Pancreas (tissue), 10 donors: ENCODE measurements around the gene TOR4A. TPM values are rescaled to one million over a fixed set of nuclear protein-coding genes. Genes with fewer than 3 reads are reported as not detected.

Source experiments
- ATAC-seq, 4 donors: fragments of 200-7000 bp; cut with Tn5 transposase; one replicate each; pipeline versions ENCODE4 v1.8.0 to v1.9.1; 2020; ENCODE audit warnings: mild to moderate bottlenecking in 4 of 4, moderate library complexity in 4 of 4
- DNase-seq, 6 donors: peaks; one replicate each; pipeline ENCODE4 v3.0.0-alpha.2; 2020
- FAIRE-seq: peaks from 2 replicates; lab custom pipeline; 2012; peaks lifted over from hg19 to GRCh38; lab: Jason Lieb, UNC
- H3K27ac ChIP-seq, 4 donors: fragments of 200-600 bp; sonication (generic); 1 replicate in 3 of 4; 2 replicates in 1 of 4; pipeline versions ENCODE4 v1.5.0 to v1.8.0; 2020
- H3K27me3 ChIP-seq, 4 donors: fragments of 200-600 bp; one replicate each; pipeline ENCODE4 v1.8.0; 2021
- H3K36me3 ChIP-seq, 3 donors: fragments of 200-600 bp; sonication (generic) in 1 of 3; one replicate each; pipeline versions ENCODE4 v1.5.0 to v1.8.0; 2020 to 2021
- H3K4me1 ChIP-seq, 3 donors: fragments of 200-600 bp; one replicate each; pipeline ENCODE4 v1.8.0; 2021
- H3K4me3 ChIP-seq, 4 donors: fragments of 200-600 bp; sonication (generic) in 2 of 4; one replicate each; pipeline versions ENCODE4 v1.5.0 to v1.8.0; 2020 to 2021
- H3K9me3 ChIP-seq, 4 donors: fragments of 200-600 bp; one replicate each; pipeline ENCODE4 v1.8.0; 2021
- WGBS, 2 donors: extraction: QIAGEN DNeasy Blood & Tissue Kit; methylation state at CpG; one replicate each; pipeline ENCODE4 v1.1.7; 2013; 5-methylcytosine and 5-hydroxymethylcytosine counted together
- intact Hi-C, 3 donors: fragments of 100-400 bp; cut with DNase I; formaldehyde crosslinking; loops; one replicate each; pipeline versions ENCODE4 v1.11.1 to v1.14.2; 2022
- polyA plus RNA-seq, 2 donors: library from polyadenylated mRNA; stranded (reverse); fragments of 200-250 nt; gene quantifications; one replicate each; pipeline ENCODE4 v1.2.3, GENCODE V29; 2013
- total RNA-seq, 6 donors: library from RNA; stranded (reverse); fragmentation: NEBNext Ultra II Directional in 4 of 6; extraction: Animal tissue kit (Norgen Biotek cat#: 25700) in 4 of 6; gene quantifications; one replicate each; pipeline versions ENCODE4 v1.2.1 to v1.2.4, GENCODE V29; 2021 to 2023
- TF ChIP-seq, protein P1 (sequence below), 4 donors: fragments of 200-600 bp; sonication (generic) in 3 of 4; IDR thresholded peaks; one replicate each; pipeline versions ENCODE4 v1.5.0 to v1.8.0; 2021; ENCODE audit warnings: antibody characterized with exemption in 4 of 4
- donor health status: healthy with polysubstance abuse.
- donor health status: DM: no; HTN: no; CAD: no; lungs with moderate emphysema.
- donor health status: DM: no; HTN: no; CAD: no.
- donor health status: control.
- donor health status: control.
- donor health status: Bipolar disorder and iron deficiency.
- donor health status: DM: yes; HTN: yes; CAD: no.
- donor health status: DM: no; HTN: no; CAD: no.
- donor health status: DM: no; HTN: no; CAD: no.
- donor health status: DM: yes; HTN: yes; CAD: no.

Gene TOR4A
- total and polyA plus RNA-seq, 8 donors, result 1.4 to 6.8 (median 4.2) TPM

DNA sequence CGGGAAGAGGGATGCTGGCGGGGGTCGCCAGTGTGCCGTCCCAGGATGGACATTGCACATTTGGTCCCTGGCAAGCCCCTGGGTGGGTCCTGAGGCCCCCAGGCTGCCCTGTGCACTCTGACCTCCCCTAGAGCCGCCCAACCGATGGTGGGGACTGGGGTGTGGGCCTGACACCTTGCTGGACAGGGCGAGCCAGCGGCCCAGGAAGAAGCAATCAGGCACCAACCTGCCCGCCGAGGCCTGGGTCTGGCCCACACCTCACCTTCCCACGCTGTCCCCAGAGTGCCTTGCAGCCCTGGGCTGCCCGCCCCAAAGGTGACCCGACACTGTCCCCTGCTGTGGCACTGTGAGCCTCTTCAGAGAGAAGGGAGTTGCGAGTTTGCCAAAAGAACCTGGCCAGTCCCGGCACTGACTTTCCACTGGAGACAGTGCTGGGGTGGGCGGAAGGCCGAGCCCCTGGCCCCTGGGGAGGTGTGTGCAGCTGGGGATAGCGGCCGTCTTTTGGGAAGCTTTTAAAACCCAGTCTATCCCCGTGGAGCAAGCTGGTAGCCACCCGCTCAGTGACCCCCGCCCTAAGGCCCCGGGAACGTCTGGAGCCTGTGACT, 36.5 kb downstream of the TOR4A start:
- H3K4me1 ChIP-seq, result peaks cover 43 to 46% (median 44%) of the 10 kb centered on the region in 3 donors
- TF ChIP-seq, protein P1, sequence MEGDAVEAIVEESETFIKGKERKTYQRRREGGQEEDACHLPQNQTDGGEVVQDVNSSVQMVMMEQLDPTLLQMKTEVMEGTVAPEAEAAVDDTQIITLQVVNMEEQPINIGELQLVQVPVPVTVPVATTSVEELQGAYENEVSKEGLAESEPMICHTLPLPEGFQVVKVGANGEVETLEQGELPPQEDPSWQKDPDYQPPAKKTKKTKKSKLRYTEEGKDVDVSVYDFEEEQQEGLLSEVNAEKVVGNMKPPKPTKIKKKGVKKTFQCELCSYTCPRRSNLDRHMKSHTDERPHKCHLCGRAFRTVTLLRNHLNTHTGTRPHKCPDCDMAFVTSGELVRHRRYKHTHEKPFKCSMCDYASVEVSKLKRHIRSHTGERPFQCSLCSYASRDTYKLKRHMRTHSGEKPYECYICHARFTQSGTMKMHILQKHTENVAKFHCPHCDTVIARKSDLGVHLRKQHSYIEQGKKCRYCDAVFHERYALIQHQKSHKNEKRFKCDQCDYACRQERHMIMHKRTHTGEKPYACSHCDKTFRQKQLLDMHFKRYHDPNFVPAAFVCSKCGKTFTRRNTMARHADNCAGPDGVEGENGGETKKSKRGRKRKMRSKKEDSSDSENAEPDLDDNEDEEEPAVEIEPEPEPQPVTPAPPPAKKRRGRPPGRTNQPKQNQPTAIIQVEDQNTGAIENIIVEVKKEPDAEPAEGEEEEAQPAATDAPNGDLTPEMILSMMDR (IDR thresholded peaks at IDR 0.05), result no peak
- no peak overlapping the region for H3K4me3 ChIP-seq
- FAIRE-seq, result no peak
- no peaks in the 10 kb centered on the region for H3K27me3 ChIP-seq
- H3K36me3 ChIP-seq, result no peaks in the 10 kb centered on the region
- ATAC-seq, result no peak
- H3K27ac ChIP-seq, result peak overlapping the region in 2 of 4 donors; percentile 30 to 94
- DNase-seq, result peak; percentile 15 to 83 (median 52)
- no peaks in the 10 kb centered on the region for H3K9me3 ChIP-seq
- intact Hi-C loops, result no loop called here
- WGBS, 2 donors, result 69 to 77% methylated on average over 24 of the region's 24 CpGs

DNA sequence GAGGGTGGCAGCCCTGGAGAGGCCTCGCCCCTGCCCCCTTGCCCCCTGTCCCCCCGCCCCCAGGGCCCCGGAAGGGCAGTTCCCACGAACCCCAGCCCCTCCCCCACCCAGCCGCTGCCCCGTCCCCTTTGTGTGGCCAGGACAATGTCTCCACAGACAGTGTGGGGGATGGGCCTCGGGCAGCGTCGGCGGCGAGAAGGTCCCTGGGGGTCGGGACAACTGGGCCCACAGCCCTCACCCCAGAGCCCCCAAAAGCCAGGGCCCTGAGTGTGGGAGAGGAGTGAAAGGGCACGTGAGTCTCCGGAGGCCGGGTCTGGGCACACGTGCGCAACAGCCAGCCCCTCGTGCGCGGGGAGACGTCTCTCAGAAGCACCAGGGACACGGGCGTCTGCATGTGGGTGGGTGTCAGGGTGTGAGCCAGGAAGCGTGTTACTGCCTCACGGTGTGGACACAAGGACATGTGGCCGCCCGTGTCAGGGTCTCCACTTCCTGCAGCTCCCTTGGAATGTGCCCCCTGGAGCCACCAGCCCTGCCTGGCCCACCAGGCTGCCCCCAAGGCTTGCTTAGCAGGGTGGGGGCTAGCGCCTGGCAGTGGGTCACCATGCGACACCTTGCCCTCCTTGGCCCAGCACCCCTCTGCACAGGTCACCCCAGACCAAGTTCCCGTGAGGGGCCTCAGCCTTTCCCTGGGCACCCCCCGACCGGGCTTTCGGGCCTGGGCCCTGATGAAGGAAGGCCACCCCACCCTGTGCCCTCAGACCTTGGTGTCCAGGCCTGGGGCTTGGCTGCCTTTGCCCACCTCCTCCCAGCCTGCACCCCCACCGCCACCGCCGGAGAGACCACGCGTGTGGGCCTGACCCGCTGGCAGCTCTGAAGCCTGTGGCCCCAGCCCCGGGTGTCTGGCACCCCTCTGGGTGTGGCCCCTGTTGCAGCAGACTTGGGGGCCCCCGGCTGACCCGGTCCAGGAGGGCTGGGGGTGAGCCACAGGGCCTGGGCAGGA, 37.3 kb downstream of the TOR4A start:
- Histone ChIP-seq H3K4me3 (no peak overlapping the region), H3K9me3 (no peaks in the 10 kb centered on the region), H3K27me3 (no peaks in the 10 kb centered on the region), H3K4me1 (peaks cover 37 to 39% (median 38%) of the 10 kb centered on the region in 3 donors), H3K36me3 (no peaks in the 10 kb centered on the region), H3K27ac (peak overlapping the region in 3 of 4 donors; percentile 11 to 94 (median 30))
- intact Hi-C loops, result no loop called here
- FAIRE-seq (no peak), ATAC-seq (no peak), DNase-seq (peak; percentile 32 to 87 (median 53))
- TF ChIP-seq, protein P1 (IDR thresholded peaks at IDR 0.05), result no peak
- 60 to 65% methylated on average over 41 to 42 of the region's 42 CpGs for WGBS, 2 donors

DNA sequence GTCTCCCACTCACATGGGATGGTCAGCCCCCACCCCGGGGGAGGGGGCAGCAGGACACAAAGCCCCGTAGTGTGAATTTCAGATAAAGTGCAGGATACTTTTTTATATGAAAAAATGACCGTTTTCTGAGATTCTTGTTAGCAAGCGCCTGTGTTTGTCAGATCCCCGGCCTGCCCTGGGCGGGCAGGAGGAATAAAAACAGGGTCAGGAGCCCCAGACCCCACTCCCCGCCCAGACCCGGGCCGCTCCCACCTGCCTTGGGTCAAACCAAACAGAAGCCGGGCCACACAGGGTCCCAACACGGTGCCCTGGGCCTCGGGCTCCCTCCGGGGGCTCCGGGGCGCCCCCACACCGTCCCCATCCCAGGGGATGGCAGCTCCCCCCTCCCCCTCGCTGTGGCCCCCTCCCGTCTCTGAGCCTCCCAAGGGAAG, 38.1 kb downstream of the TOR4A start:
- H3K27me3 ChIP-seq, result no peaks in the 10 kb centered on the region
- WGBS, 2 donors, result 25 to 28% methylated on average over 17 to 18 of the region's 18 CpGs
- H3K27ac ChIP-seq, result peak overlapping the region in 3 of 4 donors; percentile 11 to 94 (median 22)
- H3K4me3 ChIP-seq, result peak overlapping the region in 1 of 4 donors; percentile 49
- TF ChIP-seq, protein P1 (IDR thresholded peaks at IDR 0.05), result no peak
- no peaks in the 10 kb centered on the region for H3K36me3 ChIP-seq
- FAIRE-seq (no peak), ATAC-seq (no peak), DNase-seq (peak in 1 of 6 donors; percentile 79)
- H3K9me3 ChIP-seq, result no peaks in the 10 kb centered on the region
- intact Hi-C loops, result no loop called here
- peaks cover 30 to 32% (median 31%) of the 10 kb centered on the region in 3 donors for H3K4me1 ChIP-seq

DNA sequence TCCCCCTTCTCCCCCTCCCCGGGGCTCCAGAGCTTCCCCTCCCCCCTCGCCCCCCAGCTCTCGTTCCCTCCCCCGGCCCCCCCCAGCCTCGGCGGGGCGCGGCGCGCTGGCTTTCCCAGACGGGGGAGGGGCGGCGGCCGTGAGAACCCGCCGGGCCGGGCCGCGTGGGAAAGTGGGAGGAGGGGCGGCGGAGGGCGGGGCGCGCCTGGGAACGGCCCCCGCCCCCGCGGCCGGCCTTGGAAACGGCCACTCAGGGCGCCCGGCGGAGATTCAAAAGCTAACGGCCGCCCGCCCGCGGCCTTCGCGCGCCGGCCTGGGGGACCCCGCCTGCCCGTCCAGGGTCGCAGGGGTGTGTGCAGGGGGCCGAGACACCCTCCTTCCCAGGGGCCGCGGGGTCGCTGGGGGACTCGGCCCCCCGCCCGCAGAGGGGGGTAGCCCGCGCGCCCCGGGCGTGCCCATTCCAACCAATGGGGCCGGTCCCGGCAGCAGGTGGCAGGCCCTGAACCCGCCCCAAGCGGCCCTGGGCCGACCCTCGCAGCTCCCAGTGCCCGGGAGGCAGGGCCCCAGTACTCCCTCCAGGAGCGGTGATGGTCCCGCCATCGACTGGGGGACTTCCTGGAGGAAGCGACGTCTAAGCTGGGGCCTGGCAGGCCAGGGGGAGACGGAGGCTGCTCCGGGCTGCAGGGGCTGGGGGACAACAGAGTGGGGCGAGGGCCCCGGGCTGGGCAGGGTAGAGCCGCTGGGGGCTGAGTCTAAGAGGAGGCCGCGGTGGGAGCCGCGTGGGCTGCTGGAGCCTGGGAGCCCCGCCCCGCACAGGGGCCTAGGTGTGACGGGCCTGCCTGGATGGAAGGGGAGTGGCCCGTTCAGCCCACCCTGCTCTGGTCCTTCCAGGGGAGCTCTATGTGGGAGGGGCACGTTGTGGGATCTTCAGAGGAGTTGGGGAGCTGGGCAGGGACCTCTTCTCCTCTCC, 38.8 kb downstream of the TOR4A start:
- WGBS, 2 donors, result 6 to 13% methylated on average over 53 to 82 of the region's 83 CpGs

More for the DNA sequence above, 38.8 kb downstream of the TOR4A start:
- TF ChIP-seq, protein P1 (IDR thresholded peaks at IDR 0.05), result no peak
- intact Hi-C loops, result no loop called here
- Histone ChIP-seq H3K36me3 (no peaks in the 10 kb centered on the region), H3K27ac (peak overlapping the region in 1 of 4 donors; percentile 22), H3K9me3 (no peaks in the 10 kb centered on the region), H3K27me3 (no peaks in the 10 kb centered on the region), H3K4me1 (peaks cover 23 to 26% (median 25%) of the 10 kb centered on the region in 3 donors), H3K4me3 (peak overlapping the region in 2 of 4 donors; percentile 34 to 49)
- FAIRE-seq (no peak), DNase-seq (peak; percentile 58 to 88 (median 80)), ATAC-seq (peak in 3 of 4 donors; percentile 6 to 40 (median 6))
